ENCODE results near the gene IL17REL. TPM values are rescaled to one million over a fixed set of nuclear protein-coding genes. Genes with fewer than 3 reads are reported as not detected.
"Not testable (repeated sequence)": the region's sequence is repeated elsewhere in the genome, so short reads cannot be mapped to it uniquely, and the experiment has no call there.

Gene IL17REL
- total RNA-seq, 1 experiment from 2014 or later, result not detected

GRCh38 chr22:49993649-49994360 lies 18.8 kb downstream of the IL17REL start:
- no peak for DNase-seq (ENCODE audit: extremely low read depth, low read depth)

GRCh38 chr22:49992921-49993648 lies 19.5 kb downstream of the IL17REL start:
- peak; percentile 44 for DNase-seq (ENCODE audit: extremely low read depth, low read depth)

- DNase-seq (ENCODE audit: extremely low read depth, low read depth), result no peak
Measured at GRCh38 chr22:49991907-49992533, 20.5 kb downstream of the IL17REL start.

- no peak for DNase-seq (ENCODE audit: extremely low read depth, low read depth)
Measured at GRCh38 chr22:49991167-49991566, 21.4 kb downstream of the IL17REL start.

GRCh38 chr22:49989826-49990225 lies 22.7 kb downstream of the IL17REL start:
- not testable (repeated sequence) for DNase-seq (ENCODE audit: extremely low read depth, low read depth)

GRCh38 chr22:49986325-49986724 lies 26.2 kb downstream of the IL17REL start:
- DNase-seq (ENCODE audit: extremely low read depth, low read depth), result no peak

GRCh38 chr22:49983148-49984042 lies 29.2 kb downstream of the IL17REL start:
- no peak for DNase-seq (ENCODE audit: extremely low read depth, low read depth)

GRCh38 chr22:49981799-49982198 lies 30.8 kb downstream of the IL17REL start:
- DNase-seq (ENCODE audit: extremely low read depth, low read depth), result not testable (repeated sequence)

- peak; percentile 30 for DNase-seq (ENCODE audit: extremely low read depth, low read depth)
Measured at GRCh38 chr22:49979587-49980264, 32.8 kb downstream of the IL17REL start.

GRCh38 chr22:49977578-49977977 lies 35.0 kb downstream of the IL17REL start:
- DNase-seq (ENCODE audit: extremely low read depth, low read depth), result no peak

- no peak for DNase-seq (ENCODE audit: extremely low read depth, low read depth)
Measured at GRCh38 chr22:49976439-49977175, 36.0 kb downstream of the IL17REL start.

GRCh38 chr22:49975543-49976389 lies 36.8 kb downstream of the IL17REL start:
- DNase-seq (ENCODE audit: extremely low read depth, low read depth), result no peak

GRCh38 chr22:49973018-49973961 lies 39.3 kb downstream of the IL17REL start:
- no peak for DNase-seq (ENCODE audit: extremely low read depth, low read depth)

GRCh38 chr22:49972163-49973017 lies 40.2 kb downstream of the IL17REL start:
- no peak for DNase-seq (ENCODE audit: extremely low read depth, low read depth)

GRCh38 chr22:49971232-49972162 lies 41.1 kb downstream of the IL17REL start:
- peak; percentile 21 for DNase-seq (ENCODE audit: extremely low read depth, low read depth)

All from NCI-H460 (cell line).